ENCODE measurements around the gene UGT1A4. TPM values are rescaled to one million over a fixed set of nuclear protein-coding genes. Genes with fewer than 3 reads are reported as not detected.

Gene UGT1A4
- total and polyA plus RNA-seq, 9 of the 15 experiments (the other 6 are each of a cell fraction or from before 2014, with no cell fraction given): not detected

DNA sequence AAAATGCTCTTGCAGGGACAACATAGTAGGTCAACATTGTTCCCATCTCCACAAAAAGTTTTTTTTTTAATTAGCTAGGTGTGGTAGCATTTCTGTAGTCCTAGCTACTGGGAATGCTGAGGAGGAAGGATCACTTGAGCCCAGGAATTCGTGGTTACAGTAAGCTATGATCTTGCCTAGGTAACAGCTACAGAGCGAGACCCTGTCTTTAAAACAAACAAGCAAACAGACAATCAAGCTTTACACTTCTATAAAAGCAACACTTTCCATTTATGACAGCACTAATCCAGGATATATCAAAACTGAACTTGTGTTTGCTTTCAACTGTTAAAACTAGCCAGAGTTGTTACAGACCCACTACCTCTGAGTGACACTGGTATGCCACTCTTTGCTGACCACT is 22.3 kb downstream of the UGT1A4 start:
- H2AFZ ChIP-seq (ENCODE audit: low read depth, low read length): no peak overlapping the region
- no peaks in the 10 kb centered on the region for H4K20me1 ChIP-seq (replicated peaks; ENCODE audit: control insufficient read depth, insufficient read depth, low read length)
- no peak for FAIRE-seq
- ATAC-seq: no peak
- no TSS peak for BruUV-seq (replicated peaks)
- H3K9me3 ChIP-seq (replicated peaks; ENCODE audit: control insufficient read depth, insufficient read depth, low read depth, low read length): no peaks in the 10 kb centered on the region
- ChIA-PET CTCF (ENCODE audit: low intra/inter-chr PET ratio) (no interaction called here), POLR2A (no interaction called here)
- H3K4me2 ChIP-seq (ENCODE audit: insufficient read depth, low read length): no peak overlapping the region
- intact Hi-C loops (cut with micrococcal nuclease): no loop called here
- no peak for DNase-seq (ENCODE audit: extremely low read depth in 1 of 4, low spot score in 3 of 4)
- H3K27me3 ChIP-seq (ENCODE audit: control insufficient read depth in 2 of 2, insufficient read depth in 2 of 2, low read length in 2 of 2): no peaks in the 10 kb centered on the region
- no peak overlapping the region for H3K27ac ChIP-seq (ENCODE audit: extremely low read depth, low read depth, low read length)
- H3K36me3 ChIP-seq (ENCODE audit: control insufficient read depth, insufficient read depth, low read length): no peaks in the 10 kb centered on the region
- WGBS (ENCODE audit: insufficient coverage, low coverage, missing lambda C conversion rate): 0% methylated on average over 2 of the region's 2 CpGs
- in situ Hi-C loops (cut with MboI): no loop called here
- peaks cover 0 to 7% of the 10 kb centered on the region in 2 experiments; a peak in 2 of 5 replicates for H3K4me1 ChIP-seq (replicated peaks in 1 of 2; ENCODE audit: control insufficient read depth in 2 of 2, insufficient read depth in 2 of 2, low read length in 2 of 2)
- no peak overlapping the region for H3K9ac ChIP-seq (ENCODE audit: insufficient read depth in 1 of 2, low read depth in 2 of 2, low read length in 2 of 2)
- H3K9me1 ChIP-seq (ENCODE audit: control insufficient read depth, insufficient read depth, low read length): no peaks in the 10 kb centered on the region
- no peak overlapping the region for H3K4me3 ChIP-seq
- no peaks in the 10 kb centered on the region for H3K79me2 ChIP-seq (ENCODE audit: control insufficient read depth, insufficient read depth, low read length)
- no peak for TF ChIP-seq MTA2 (IDR thresholded peaks at IDR 0.05; ENCODE audit: low read depth)
- TF ChIP-seq, protein P1, sequence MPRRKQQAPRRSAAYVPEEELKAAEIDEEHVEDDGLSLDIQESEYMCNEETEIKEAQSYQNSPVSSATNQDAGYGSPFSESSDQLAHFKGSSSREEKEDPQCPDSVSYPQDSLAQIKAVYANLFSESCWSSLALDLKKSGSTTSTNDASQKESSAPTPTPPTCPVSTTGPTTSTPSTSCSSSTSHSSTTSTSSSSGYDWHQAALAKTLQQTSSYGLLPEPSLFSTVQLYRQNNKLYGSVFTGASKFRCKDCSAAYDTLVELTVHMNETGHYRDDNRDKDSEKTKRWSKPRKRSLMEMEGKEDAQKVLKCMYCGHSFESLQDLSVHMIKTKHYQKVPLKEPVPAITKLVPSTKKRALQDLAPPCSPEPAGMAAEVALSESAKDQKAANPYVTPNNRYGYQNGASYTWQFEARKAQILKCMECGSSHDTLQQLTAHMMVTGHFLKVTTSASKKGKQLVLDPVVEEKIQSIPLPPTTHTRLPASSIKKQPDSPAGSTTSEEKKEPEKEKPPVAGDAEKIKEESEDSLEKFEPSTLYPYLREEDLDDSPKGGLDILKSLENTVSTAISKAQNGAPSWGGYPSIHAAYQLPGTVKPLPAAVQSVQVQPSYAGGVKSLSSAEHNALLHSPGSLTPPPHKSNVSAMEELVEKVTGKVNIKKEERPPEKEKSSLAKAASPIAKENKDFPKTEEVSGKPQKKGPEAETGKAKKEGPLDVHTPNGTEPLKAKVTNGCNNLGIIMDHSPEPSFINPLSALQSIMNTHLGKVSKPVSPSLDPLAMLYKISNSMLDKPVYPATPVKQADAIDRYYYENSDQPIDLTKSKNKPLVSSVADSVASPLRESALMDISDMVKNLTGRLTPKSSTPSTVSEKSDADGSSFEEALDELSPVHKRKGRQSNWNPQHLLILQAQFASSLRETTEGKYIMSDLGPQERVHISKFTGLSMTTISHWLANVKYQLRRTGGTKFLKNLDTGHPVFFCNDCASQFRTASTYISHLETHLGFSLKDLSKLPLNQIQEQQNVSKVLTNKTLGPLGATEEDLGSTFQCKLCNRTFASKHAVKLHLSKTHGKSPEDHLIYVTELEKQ (CRISPR knock-in tag; IDR thresholded peaks at IDR 0.05): no peak
- TF ChIP-seq ZFX (CRISPR knock-in tag; IDR thresholded peaks at IDR 0.05): no peak
- TF ChIP-seq RAD21 (CRISPR knock-in tag; conservative IDR thresholded peaks at IDR 0.05 in 1 of 2, IDR thresholded peaks at IDR 0.05 in 1 of 2): no peak
- TF ChIP-seq, protein P2, sequence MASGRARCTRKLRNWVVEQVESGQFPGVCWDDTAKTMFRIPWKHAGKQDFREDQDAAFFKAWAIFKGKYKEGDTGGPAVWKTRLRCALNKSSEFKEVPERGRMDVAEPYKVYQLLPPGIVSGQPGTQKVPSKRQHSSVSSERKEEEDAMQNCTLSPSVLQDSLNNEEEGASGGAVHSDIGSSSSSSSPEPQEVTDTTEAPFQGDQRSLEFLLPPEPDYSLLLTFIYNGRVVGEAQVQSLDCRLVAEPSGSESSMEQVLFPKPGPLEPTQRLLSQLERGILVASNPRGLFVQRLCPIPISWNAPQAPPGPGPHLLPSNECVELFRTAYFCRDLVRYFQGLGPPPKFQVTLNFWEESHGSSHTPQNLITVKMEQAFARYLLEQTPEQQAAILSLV (tag; IDR thresholded peaks at IDR 0.05): no peak
- TF ChIP-seq NEUROD1 (IDR thresholded peaks at IDR 0.05; ENCODE audit: borderline replicate concordance, low read depth, low read length, partially characterized antibody): no peak
- TF ChIP-seq ETV1 (tag; conservative IDR thresholded peaks at IDR 0.05; ENCODE audit: low read depth): no peak
- TF ChIP-seq ZNF764 (CRISPR knock-in tag; IDR thresholded peaks at IDR 0.05; ENCODE audit: low read depth): no peak
- no peak for TF ChIP-seq MTA3 (IDR thresholded peaks at IDR 0.05; ENCODE audit: borderline replicate concordance)
- TF ChIP-seq, protein P3, sequence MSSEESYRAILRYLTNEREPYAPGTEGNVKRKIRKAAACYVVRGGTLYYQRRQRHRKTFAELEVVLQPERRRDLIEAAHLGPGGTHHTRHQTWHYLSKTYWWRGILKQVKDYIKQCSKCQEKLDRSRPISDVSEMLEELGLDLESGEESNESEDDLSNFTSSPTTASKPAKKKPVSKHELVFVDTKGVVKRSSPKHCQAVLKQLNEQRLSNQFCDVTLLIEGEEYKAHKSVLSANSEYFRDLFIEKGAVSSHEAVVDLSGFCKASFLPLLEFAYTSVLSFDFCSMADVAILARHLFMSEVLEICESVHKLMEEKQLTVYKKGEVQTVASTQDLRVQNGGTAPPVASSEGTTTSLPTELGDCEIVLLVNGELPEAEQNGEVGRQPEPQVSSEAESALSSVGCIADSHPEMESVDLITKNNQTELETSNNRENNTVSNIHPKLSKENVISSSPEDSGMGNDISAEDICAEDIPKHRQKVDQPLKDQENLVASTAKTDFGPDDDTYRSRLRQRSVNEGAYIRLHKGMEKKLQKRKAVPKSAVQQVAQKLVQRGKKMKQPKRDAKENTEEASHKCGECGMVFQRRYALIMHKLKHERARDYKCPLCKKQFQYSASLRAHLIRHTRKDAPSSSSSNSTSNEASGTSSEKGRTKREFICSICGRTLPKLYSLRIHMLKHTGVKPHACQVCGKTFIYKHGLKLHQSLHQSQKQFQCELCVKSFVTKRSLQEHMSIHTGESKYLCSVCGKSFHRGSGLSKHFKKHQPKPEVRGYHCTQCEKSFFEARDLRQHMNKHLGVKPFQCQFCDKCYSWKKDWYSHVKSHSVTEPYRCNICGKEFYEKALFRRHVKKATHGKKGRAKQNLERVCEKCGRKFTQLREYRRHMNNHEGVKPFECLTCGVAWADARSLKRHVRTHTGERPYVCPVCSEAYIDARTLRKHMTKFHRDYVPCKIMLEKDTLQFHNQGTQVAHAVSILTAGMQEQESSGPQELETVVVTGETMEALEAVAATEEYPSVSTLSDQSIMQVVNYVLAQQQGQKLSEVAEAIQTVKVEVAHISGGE (CRISPR knock-in tag; IDR thresholded peaks at IDR 0.05): no peak
- TF ChIP-seq TRIM28 (IDR thresholded peaks at IDR 0.05): no peak
- no peak for TF ChIP-seq RAD51 (IDR thresholded peaks at IDR 0.05; ENCODE audit: borderline replicate concordance, low read depth)
- TF ChIP-seq HIVEP1 (CRISPR knock-in tag; IDR thresholded peaks at IDR 0.05): no peak
- no peak for TF ChIP-seq TAF9B (IDR thresholded peaks at IDR 0.05; ENCODE audit: partially characterized antibody)
- no peak for TF ChIP-seq MYC (IDR thresholded peaks at IDR 0.05; ENCODE audit: low read depth, low read length)
- TF ChIP-seq MYC (CRISPR knock-in tag; IDR thresholded peaks at IDR 0.05; ENCODE audit: borderline replicate concordance, low read depth): no peak

Measured in K562 (cell line).